ENCODE data around the gene DTNA. TPM values are rescaled to one million over a fixed set of nuclear protein-coding genes. Genes with fewer than 3 reads are reported as not detected.

The DTNA gene
- total and polyA plus RNA-seq, 12 donors = 6.3 to 43.9 (median 22.3) TPM

- Histone ChIP-seq H3K27ac (no peak overlapping the region), H3K4me3 (no peak overlapping the region), H3K36me3 (replicated peaks in 1 of 2) (no peaks in the 10 kb centered on the region), H3K4me1 (replicated peaks in 1 of 2) (peaks cover 0 to 8% of the 10 kb centered on the region in 2 donors), H3K27me3 (no peaks in the 10 kb centered on the region), H3K9me3 (replicated peaks in 1 of 3) (no peaks in the 10 kb centered on the region)
- WGBS, 4 donors = 44 to 55% (median 51%) methylated on average over 9 of the region's 9 CpGs
- TF ChIP-seq POLR2A (IDR thresholded peaks at IDR 0.05) (no peak), CTCF (IDR thresholded peaks at IDR 0.05) (no peak)
- peak in 6 of 7 donors; percentile 21 to 71 (median 40) for DNase-seq
- intact Hi-C loops (cut with DNase I) = no loop called here
Observed at GRCh38 chr18:34738175-34738894, 28.2 kb downstream of the DTNA start.

- no peak overlapping the region for H3K27ac ChIP-seq
- intact Hi-C loops (cut with DNase I) = no loop called here
- peaks cover 0 to 8% of the 10 kb centered on the region in 2 donors for H3K4me1 ChIP-seq (replicated peaks in 1 of 2)
- no peaks in the 10 kb centered on the region for H3K9me3 ChIP-seq (replicated peaks in 1 of 3)
- H3K36me3 ChIP-seq (replicated peaks in 1 of 2) = no peaks in the 10 kb centered on the region
- WGBS, 4 donors = 84 to 95% (median 87%) methylated on average over 1 of the region's 1 CpG
- TF ChIP-seq POLR2A (IDR thresholded peaks at IDR 0.05) (no peak), CTCF (IDR thresholded peaks at IDR 0.05) (no peak)
- no peak overlapping the region for H3K4me3 ChIP-seq
- no peak for DNase-seq
- H3K27me3 ChIP-seq = no peaks in the 10 kb centered on the region
Observed at GRCh38 chr18:34740101-34740500, 30.0 kb downstream of the DTNA start.

GRCh38 chr18:34740724-34741123, 30.6 kb downstream of the DTNA start:
- DNase-seq = no peak
- Histone ChIP-seq H3K36me3 (replicated peaks in 1 of 2) (no peaks in the 10 kb centered on the region), H3K4me1 (replicated peaks in 1 of 2) (peaks cover 0 to 8% of the 10 kb centered on the region in 2 donors), H3K4me3 (no peak overlapping the region), H3K9me3 (replicated peaks in 1 of 3) (no peaks in the 10 kb centered on the region), H3K27me3 (no peaks in the 10 kb centered on the region), H3K27ac (no peak overlapping the region)
- intact Hi-C loops (cut with DNase I) = no loop called here
- 76 to 96% (median 85%) methylated on average over 3 of the region's 3 CpGs for WGBS, 4 donors
- TF ChIP-seq CTCF (IDR thresholded peaks at IDR 0.05) (no peak), POLR2A (IDR thresholded peaks at IDR 0.05) (no peak)

- H3K36me3 ChIP-seq (replicated peaks in 1 of 2) = no peaks in the 10 kb centered on the region
- no peaks in the 10 kb centered on the region for H3K9me3 ChIP-seq (replicated peaks in 1 of 3)
- no peak overlapping the region for H3K4me3 ChIP-seq
- H3K27me3 ChIP-seq = no peaks in the 10 kb centered on the region
- peaks cover 0 to 8% of the 10 kb centered on the region in 2 donors for H3K4me1 ChIP-seq (replicated peaks in 1 of 2)
- WGBS, 4 donors = 63 to 81% (median 80%) methylated on average over 1 of the region's 1 CpG
- no peak for DNase-seq
- TF ChIP-seq POLR2A (IDR thresholded peaks at IDR 0.05) (no peak), CTCF (IDR thresholded peaks at IDR 0.05) (no peak)
- intact Hi-C loops (cut with DNase I) = no loop called here
- no peak overlapping the region for H3K27ac ChIP-seq
Observed at GRCh38 chr18:34741401-34741800, 31.3 kb downstream of the DTNA start.

All from adrenal gland (tissue), 12 donors.